Activated naive CD4-positive, alpha-beta T cell treated with Interleukin-2 at 50 U/mL for 16 hours (primary cell): ENCODE data around the gene TMEM151A.
"Not testable (repeated sequence)": the region's sequence is repeated elsewhere in the genome, so short reads cannot be mapped to it uniquely, and the experiment has no call there.

Source experiments
- DNase-seq: peaks from one replicate; pipeline ENCODE4 v3.0.0-alpha.2; 2020

The TMEM151A gene

GRCh38 chr11:66310324-66310723, 18.6 kb downstream of the TMEM151A start:
- DNase-seq, result no peak

GRCh38 chr11:66310803-66311440, 19.2 kb downstream of the TMEM151A start:
- DNase-seq, result not testable (repeated sequence)

- no peak for DNase-seq
These were observed 19.8 kb downstream of the TMEM151A start for GRCh38 chr11:66311470-66311964.

- peak; percentile 91 for DNase-seq
These were observed 20.4 kb downstream of the TMEM151A start for GRCh38 chr11:66311965-66312548.

- DNase-seq, result peak; percentile 93
These were observed 21.0 kb downstream of the TMEM151A start for GRCh38 chr11:66312549-66313320.

- DNase-seq, result no peak
These were observed 21.9 kb downstream of the TMEM151A start for GRCh38 chr11:66313321-66314185.

GRCh38 chr11:66314186-66314501, 22.4 kb downstream of the TMEM151A start:
- DNase-seq, result no peak

- no peak for DNase-seq
These were observed 23.1 kb downstream of the TMEM151A start for GRCh38 chr11:66314561-66315497.

GRCh38 chr11:66315498-66315885, 23.8 kb downstream of the TMEM151A start:
- no peak for DNase-seq

GRCh38 chr11:66315921-66316811, 24.5 kb downstream of the TMEM151A start:
- DNase-seq, result no peak

- no peak for DNase-seq
These were observed 25.2 kb downstream of the TMEM151A start, which contains the start of gene CD248 for GRCh38 chr11:66316849-66317251. TSS of gene CD248 (minus strand) at chr11:66317044. CDS start at chr11:66317027, 17 bp downstream.

- DNase-seq, result no peak
These were observed 25.6 kb downstream of the TMEM151A start for GRCh38 chr11:66317322-66317722.

- DNase-seq, result no peak
These were observed 26.3 kb downstream of the TMEM151A start for GRCh38 chr11:66317723-66318599.

GRCh38 chr11:66318600-66318970, 26.9 kb downstream of the TMEM151A start:
- DNase-seq, result no peak

GRCh38 chr11:66320289-66320688, 28.6 kb downstream of the TMEM151A start:
- not testable (repeated sequence) for DNase-seq

- not testable (repeated sequence) for DNase-seq
These were observed 29.1 kb downstream of the TMEM151A start for GRCh38 chr11:66320748-66321147.

- DNase-seq, result no peak
These were observed 29.9 kb downstream of the TMEM151A start for GRCh38 chr11:66321606-66322005.

GRCh38 chr11:66322732-66323427, 31.2 kb downstream of the TMEM151A start:
- DNase-seq, result no peak

GRCh38 chr11:66323684-66324083, 32.0 kb downstream of the TMEM151A start:
- no peak for DNase-seq
